Prostate gland (tissue), 2 donors: ENCODE results near the gene MSH5. TPM values are rescaled to one million over a fixed set of nuclear protein-coding genes. Genes with fewer than 3 reads are reported as not detected.

ENCODE experiments used
- DNase-seq: peaks from one replicate; pipeline ENCODE4 v3.0.0-alpha.2; 2019; ENCODE audit warnings: low spot score
- H3K27ac ChIP-seq, 2 donors: fragments of 200-600 bp; sonication (generic); 2 replicates each; pipeline ENCODE4 v1.5.1; 2017 to 2019
- H3K27me3 ChIP-seq: fragments of 200-600 bp; sonication (generic); replicated peaks from 2 replicates; pipeline ENCODE4 v1.5.1; 2019; ENCODE audit not compliant: insufficient read depth
- H3K36me3 ChIP-seq, 2 donors: fragments of 200-600 bp; sonication (generic); 1 replicate in 1 of 2; 2 replicates in 1 of 2; pipeline versions ENCODE4 v1.5.1 to v1.8.1; 2017 to 2019
- H3K4me1 ChIP-seq: fragments of 200-600 bp; sonication (generic); replicated peaks from 2 replicates; pipeline ENCODE4 v1.5.1; 2019
- H3K4me3 ChIP-seq, 2 donors: fragments of 200-600 bp; sonication (generic); 2 replicates each; pipeline ENCODE4 v1.5.1; 2017 to 2019
- H3K9me3 ChIP-seq: fragments of 200-600 bp; sonication (generic); 2 replicates; pipeline ENCODE4 v1.5.1; 2017
- CTCF ChIP-seq, 4 experiments: fragments of 200-600 bp in 2 of 4; fragments of 450-650 bp in 2 of 4; sonication (generic) in 2 of 4; IDR thresholded peaks; 1 replicate in 3 of 4; 2 replicates in 1 of 4; pipeline ENCODE4 v1.5.1; 2016 to 2019; ENCODE audit warnings: antibody characterized with exemption in 4 of 4, mild to moderate bottlenecking in 2 of 4, moderate library complexity in 2 of 4
- POLR2A ChIP-seq: fragments of 450-650 bp; IDR thresholded peaks from one replicate; pipeline ENCODE4 v1.6.1; 2016; ENCODE audit warnings: antibody characterized with exemption, mild to moderate bottlenecking
- POLR2AphosphoS5 ChIP-seq: sonication (generic); formaldehyde crosslinking; IDR thresholded peaks from one replicate; pipeline ENCODE4 v1.6.1; 2017; ENCODE audit warnings: antibody characterized with exemption
- WGBS: methylation state at CpG from one replicate; pipeline ENCODE4 v1.1.5; 2018; 5-methylcytosine and 5-hydroxymethylcytosine counted together
- intact Hi-C: fragments of 100-400 bp; cut with DNase I; formaldehyde crosslinking; loops from one replicate; pipeline ENCODE4 v1.14.2; 2022
- total RNA-seq, 2 donors: library from RNA; depleted of rRNA; stranded (reverse); fragments of >200 nt; gene quantifications; one replicate each; pipeline ENCODE4 v1.1.0, GENCODE V29; 2016

MSH5 gene
- total RNA-seq, 2 donors from 2014 or later = 10.5 to 72.4 TPM

GRCh38 chr6:31701666-31702404 lies 38.0 kb upstream of the MSH5 start:
- intact Hi-C loops = loop anchor here (2.0 kb wide), 1 partner anchor 27 kb away; the partner anchor contains the start of gene DDAH2
- Histone ChIP-seq H3K27me3 (no peaks in the 10 kb centered on the region), H3K9me3 (no peaks in the 10 kb centered on the region), H3K27ac (peak overlapping the region; percentile 97 to 98), H3K4me1 (peaks cover 3% of the 10 kb centered on the region), H3K4me3 (peak overlapping the region; percentile 70 to 72), H3K36me3 (no peaks in the 10 kb centered on the region)
- no peak for DNase-seq
- TF ChIP-seq POLR2AphosphoS5 = peak; percentile 5
- TF ChIP-seq CTCF (IDR thresholded peaks at IDR 0.05) = no peak
- TF ChIP-seq POLR2A = no peak
- WGBS = 24% methylated on average over 7 of the region's 7 CpGs

- intact Hi-C loops = loop anchor here (2.0 kb wide), 1 partner anchor 26 kb away; the partner anchor contains the start of gene DDAH2
- Histone ChIP-seq H3K4me1 (peaks cover 3% of the 10 kb centered on the region), H3K4me3 (peak overlapping the region; percentile 70 to 72), H3K27me3 (no peaks in the 10 kb centered on the region), H3K9me3 (no peaks in the 10 kb centered on the region), H3K36me3 (no peaks in the 10 kb centered on the region), H3K27ac (peak overlapping the region; percentile 97 to 98)
- WGBS = under 1% methylated on average over 10 of the region's 10 CpGs
- TF ChIP-seq POLR2AphosphoS5 (no peak), POLR2A (no peak), CTCF (IDR thresholded peaks at IDR 0.05) (no peak)
- no peak for DNase-seq
These were observed 37.4 kb upstream of the MSH5 start for GRCh38 chr6:31702405-31702818.

- intact Hi-C loops = loop anchor here (2.0 kb wide), 1 partner anchor 26 kb away; the partner anchor contains the start of gene DDAH2
- peak within 1 kb of the TSS; percentile 97 to 98 for H3K27ac ChIP-seq
- H3K4me3 ChIP-seq = peak within 1 kb of the TSS; percentile 70 to 72
- under 1% methylated on average over 54 of the region's 54 CpGs for WGBS
- peaks cover 3% of the 10 kb centered on the region for H3K4me1 ChIP-seq
- H3K36me3 ChIP-seq = no peaks in the 10 kb centered on the region
- TF ChIP-seq CTCF (IDR thresholded peaks at IDR 0.05) = peak in 2 of 4 experiments; percentile 40 to 67
- TF ChIP-seq POLR2A = peak; percentile 99
- TF ChIP-seq POLR2AphosphoS5 = peak; percentile 100
- no peaks in the 10 kb centered on the region for H3K9me3 ChIP-seq
- H3K27me3 ChIP-seq = no peaks in the 10 kb centered on the region
- peak; percentile 99 for DNase-seq
These were observed 36.7 kb upstream of the MSH5 start, which contains the start of gene ABHD16A for GRCh38 chr6:31702819-31703716. Gene ABHD16A, minus strand, starts transcription at chr6:31703324. Its CDS starts 43 bp downstream, at chr6:31703281.

- no peak for DNase-seq
- Histone ChIP-seq H3K4me3 (no peak overlapping the region), H3K36me3 (no peaks in the 10 kb centered on the region), H3K9me3 (no peaks in the 10 kb centered on the region), H3K27ac (no peak overlapping the region), H3K27me3 (no peaks in the 10 kb centered on the region), H3K4me1 (peaks cover 3% of the 10 kb centered on the region)
- intact Hi-C loops = no loop called here
- TF ChIP-seq CTCF (IDR thresholded peaks at IDR 0.05) = no peak
- no peak for TF ChIP-seq POLR2A
- WGBS = 86% methylated on average over 6 of the region's 6 CpGs
These were observed 33.9 kb upstream of the MSH5 start for GRCh38 chr6:31705931-31706330.
